Activated T-cell treated with anti-CD3 and anti-CD28 coated beads, Interleukin-2, amount 50 U/mL, for 48 hours (primary cell): ENCODE measurements around the gene SPRN.
"Not testable (repeated sequence)": the region's sequence is repeated elsewhere in the genome, so short reads cannot be mapped to it uniquely, and the experiment has no call there.

Source experiments
- DNase-seq, 2 experiments: peaks; one replicate each; pipeline ENCODE4 v3.0.0-alpha.2; 2020

Gene SPRN

GRCh38 chr10:133439517-133440461 is 15.4 kb upstream of the SPRN start:
- peak in 1 of 2 experiments; percentile 10 for DNase-seq

DNA sequence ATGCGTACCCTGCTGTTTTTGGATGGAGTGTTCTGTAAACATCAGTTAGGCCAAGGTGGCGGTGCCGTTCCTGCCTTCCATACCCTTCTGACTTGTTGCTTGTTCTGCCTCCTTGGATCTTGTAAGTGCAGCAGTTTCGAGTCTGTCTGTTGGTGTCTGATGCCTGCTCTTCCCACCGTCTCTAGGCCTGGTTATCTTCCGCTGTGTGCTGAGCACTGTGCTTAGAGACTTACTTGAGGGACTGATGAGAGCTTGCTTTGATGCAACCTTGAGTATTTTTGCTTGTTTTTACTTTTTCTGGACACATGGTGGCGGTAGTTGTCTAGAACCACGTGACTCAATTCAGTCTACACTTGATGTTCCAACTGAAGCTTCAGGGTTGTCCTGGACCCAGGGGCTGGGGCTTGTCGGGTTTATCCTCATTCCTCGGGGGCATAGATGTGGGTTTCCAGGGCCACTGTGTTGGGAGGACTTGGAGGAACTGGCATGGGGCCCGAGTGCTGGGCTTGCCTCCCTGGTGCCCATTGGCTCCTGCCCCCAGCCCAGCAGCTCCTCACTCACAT is 14.4 kb upstream of the SPRN start:
- peak in 1 of 2 experiments; percentile 38 for DNase-seq

- DNase-seq: not testable (repeated sequence)
Observed at GRCh38 chr10:133432789-133433188, 8.4 kb upstream of the SPRN start.

GRCh38 chr10:133431888-133432613 is 7.6 kb upstream of the SPRN start:
- not testable (repeated sequence) for DNase-seq

- DNase-seq: not testable (repeated sequence)
Observed at GRCh38 chr10:133429571-133429970, 5.1 kb upstream of the SPRN start.

DNA sequence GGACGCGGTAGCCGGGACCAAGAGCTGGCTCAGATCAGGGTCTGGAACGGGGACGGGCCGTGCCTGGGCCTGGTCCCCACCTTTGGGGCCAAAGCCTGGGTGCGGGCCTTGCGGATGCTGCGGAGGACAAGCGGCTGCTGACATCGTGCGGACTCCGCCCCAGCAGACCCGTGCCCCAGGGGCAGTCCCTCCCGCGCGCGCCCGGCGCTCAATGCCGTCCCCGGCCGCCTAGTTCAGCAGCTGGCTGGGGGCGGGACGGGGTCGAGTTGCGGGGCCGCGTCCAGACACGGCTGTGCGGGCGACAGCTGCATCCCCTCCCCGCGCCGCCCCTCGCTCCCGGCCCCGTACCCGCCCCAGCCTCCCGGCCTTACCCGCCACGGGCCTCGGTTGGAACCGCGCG is 323 bp downstream of the SPRN start:
- DNase-seq: not testable (repeated sequence)

DNA sequence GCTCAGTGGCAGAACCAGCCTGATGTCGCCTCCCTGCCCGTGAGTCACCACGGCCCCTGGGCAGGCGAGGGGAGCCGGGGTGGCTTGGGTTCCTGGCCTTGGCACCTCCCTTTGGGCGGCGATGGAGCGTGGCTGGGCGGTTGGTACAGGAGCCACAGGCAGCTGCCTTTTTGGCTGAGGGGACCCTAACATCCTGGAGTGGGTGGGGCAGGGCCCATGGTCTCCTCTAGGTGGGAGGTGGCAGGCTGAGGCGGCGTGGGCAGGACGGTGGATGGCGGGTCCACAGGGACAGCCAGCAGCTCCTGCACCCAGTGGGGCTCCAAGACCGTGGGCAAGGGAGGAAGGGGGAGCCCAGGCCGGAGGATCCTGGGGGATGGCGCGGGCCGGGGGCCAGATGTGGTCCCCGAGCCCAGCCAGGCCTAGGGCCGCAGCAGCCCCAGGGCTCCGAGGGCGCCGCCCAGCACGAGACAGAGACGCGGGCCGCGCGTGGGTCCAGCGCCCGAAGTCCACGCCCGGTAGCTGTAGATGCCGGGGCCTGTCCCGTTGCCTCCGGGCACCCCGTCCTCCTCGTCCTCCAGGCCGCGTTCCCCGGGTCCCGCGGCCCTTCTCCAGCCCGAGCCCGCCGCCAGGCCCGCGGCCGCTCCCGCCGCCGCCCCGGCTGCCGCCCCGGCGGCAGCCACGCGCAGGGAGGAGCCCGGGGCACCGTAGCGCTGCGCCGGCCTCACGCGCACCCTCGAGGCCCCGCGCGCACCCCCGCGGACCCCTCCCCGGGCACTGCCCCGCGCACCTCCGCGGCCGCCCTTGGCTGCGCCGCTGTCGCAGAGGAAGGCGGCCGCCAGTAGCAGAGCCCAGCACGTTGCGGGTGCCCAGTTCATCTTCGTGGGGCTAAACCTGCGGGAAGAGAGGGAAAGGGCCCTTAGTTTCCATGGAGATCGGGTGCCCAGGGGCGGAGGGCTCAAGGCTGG is 1.3 kb downstream of the SPRN start:
- DNase-seq: peak in 1 of 2 experiments; percentile 34

DNA sequence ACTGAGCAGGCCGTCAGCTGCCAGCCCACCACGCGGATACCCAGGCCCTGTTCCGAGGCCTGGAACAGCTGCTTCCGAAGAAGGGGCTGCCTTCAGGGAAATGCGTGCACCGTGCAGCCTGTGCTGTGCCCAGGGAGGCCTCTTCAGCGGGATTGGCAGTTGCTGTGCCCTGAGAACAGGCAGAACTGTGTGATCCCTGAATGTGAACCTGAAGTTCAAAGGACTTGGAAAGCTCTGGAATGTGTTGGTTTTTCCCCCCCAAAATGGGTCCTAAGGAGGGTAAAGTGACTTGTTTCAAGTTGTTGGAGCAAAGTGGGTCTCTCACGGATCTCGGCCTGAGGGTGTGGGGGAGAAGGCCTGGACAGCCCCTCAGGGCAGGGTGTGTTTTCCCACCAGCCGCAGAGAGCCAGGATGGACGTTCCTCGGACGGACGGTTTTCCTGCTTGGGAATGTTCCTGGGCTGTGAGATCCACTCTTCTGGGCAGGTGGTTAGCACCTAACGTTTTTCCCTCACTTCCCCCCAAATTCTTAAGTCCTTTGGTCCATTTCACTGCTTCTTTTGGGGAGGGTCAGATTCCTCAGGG is 2.1 kb downstream of the SPRN start:
- DNase-seq: no peak

DNA sequence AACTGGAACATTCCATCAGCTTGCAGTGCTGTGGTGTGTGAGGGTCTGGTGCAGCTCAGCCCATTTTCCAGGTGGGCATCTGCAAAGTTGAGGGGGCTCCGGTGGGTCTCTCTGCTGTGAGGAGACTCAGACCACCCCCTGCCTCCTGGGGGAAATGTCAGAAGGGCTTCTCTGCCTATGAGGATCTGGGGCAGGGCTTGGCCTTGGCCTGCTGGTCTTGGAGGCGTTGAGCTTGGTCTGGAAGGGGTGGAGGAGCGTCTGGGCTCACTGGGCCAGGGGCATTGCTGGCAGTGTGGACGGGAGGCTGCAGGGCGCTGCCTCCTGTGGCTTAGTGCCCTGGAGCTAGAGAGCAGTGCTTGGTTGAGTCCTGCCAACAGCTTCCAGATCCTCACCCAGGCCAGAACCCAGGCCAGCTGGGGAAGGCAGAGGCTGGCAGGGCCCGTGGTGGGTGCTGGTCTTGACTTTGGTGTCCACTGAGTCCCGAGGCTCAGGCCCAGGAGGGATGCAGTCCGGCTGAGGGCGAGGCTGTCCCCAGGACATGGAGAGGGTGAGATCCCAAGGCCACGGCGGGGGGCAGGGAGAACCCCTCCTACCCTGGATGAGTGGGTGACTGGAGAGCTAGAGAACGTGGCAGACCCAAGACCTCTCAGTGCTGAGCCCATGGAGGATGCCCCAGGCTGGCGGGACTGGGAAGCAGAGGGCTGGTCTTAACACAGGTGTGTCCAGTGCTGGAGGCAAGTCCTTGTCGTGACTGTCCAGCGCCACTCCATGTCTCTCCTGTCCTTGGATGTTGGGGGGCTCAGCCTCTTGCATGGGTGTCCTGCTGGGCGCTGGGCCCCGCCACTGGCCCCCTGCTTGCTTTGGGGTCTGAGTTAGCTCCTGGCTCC is 2.8 kb downstream of the SPRN start:
- DNase-seq: no peak

GRCh38 chr10:133420579-133420978 is 3.8 kb downstream of the SPRN start:
- DNase-seq: no peak

DNA sequence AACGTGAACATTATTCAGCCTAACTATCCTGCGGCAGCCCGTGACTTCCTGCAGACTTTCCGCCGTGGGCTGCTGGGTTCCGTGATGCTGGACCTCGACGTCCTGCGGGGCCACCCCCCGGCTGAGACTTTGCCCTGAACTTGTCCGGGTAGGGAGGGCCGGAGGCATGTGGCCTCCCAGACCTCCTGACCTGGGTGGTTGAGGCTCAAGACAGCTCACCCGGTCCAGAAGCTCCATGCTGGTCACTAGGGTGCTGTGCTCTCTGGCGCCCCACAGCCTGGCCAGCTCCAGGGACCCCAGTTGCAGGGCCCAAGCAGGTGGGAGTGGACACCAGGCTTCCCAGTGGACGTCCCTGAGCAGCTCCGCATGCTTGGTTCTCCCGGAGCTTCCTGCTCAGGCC is 4.4 kb downstream of the SPRN start:
- no peak for DNase-seq

DNA sequence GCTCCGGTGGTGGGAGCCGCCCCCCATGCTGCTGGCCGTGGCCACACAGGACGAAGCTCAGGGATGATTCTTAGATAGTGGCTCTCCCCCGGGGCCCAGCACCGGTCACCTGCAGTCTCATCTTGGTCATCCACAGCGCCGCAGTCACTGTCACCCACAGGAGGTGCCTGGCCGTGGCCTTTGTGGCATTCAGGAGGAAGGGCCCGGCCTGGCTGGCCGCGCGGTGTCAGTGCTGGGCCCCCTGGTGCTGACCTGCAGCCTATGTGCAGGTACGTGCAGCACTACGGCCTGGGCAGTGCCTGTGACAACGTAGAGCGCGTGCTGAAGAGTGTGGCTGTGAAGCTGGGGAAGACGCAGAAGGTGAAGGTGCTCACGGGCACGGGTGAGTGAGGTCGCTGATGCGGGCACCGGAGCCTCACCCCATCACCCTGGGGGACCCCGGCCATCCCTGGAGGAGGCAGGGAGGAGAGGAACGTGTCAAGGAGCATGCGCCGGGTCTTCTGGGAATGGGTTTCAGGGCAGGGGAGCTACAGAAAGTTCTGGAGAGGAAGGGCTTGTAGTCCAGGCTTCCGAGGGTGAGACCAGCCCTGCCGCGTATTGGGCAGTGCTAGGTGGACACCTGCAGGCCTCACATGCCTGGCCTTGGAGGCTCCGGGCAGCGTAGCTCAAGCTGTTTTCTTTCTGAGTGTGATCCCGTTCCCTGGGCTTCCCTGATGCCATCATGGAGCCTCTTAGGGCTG is 5.0 kb downstream of the SPRN start:
- DNase-seq: no peak

GRCh38 chr10:133418289-133418993 is 6.0 kb downstream of the SPRN start:
- DNase-seq: no peak

GRCh38 chr10:133415752-133416151 is 8.7 kb downstream of the SPRN start:
- DNase-seq: no peak

- DNase-seq: not testable (repeated sequence)
Observed at GRCh38 chr10:133414401-133414800, 10.0 kb downstream of the SPRN start.

- no peak for DNase-seq
Observed at GRCh38 chr10:133412381-133412711, 12.1 kb downstream of the SPRN start.

- no peak for DNase-seq
Observed at GRCh38 chr10:133411523-133412380, 12.7 kb downstream of the SPRN start.

DNA sequence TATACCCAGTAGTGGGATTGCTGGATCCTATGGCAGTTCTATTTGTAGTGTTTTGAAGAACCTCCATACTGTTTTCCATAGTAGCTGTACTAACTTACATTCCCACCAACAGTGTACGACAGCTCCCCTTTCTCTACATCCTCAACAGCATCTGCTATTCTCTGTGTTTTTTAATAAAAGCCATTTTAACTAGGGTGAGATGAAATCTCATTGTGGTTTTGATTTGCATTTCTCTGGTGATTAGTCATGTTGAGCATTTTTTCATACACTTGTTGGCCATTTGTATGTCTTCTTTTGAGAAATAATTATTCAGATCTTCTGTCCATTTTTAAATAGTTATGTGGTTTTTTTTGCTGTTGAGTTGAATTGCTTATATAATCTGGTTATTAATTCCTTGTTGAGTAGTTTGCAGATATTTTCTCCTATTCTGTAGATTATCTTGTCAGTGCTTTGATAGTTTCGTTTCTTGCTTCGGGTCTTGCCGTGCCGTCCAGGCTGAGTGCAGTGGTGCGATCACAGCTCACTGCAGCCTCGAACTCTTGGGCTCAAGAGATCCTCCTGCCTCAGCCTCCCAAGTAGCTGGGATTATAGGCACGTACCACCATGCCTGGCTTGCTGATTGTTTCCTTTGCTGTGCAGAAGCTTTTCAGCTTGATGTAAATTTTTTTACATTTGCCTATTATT is 18.4 kb downstream of the SPRN start:
- DNase-seq: no peak
